ENCODE measurements around the gene C2orf49.

C2orf49 gene

GRCh38 chr2:105362862-105363591 lies 25.7 kb downstream of the C2orf49 start:
- no peak for DNase-seq (ENCODE audit: low spot score)

GRCh38 chr2:105364436-105365139 lies 27.2 kb downstream of the C2orf49 start:
- no peak for DNase-seq (ENCODE audit: low spot score)

GRCh38 chr2:105365206-105365605 lies 27.9 kb downstream of the C2orf49 start:
- no peak for DNase-seq (ENCODE audit: low spot score)

GRCh38 chr2:105368759-105369408 lies 31.5 kb downstream of the C2orf49 start:
- no peak for DNase-seq (ENCODE audit: low spot score)

GRCh38 chr2:105369777-105370690 lies 32.7 kb downstream of the C2orf49 start:
- peak; percentile 82 for DNase-seq (ENCODE audit: low spot score)

GRCh38 chr2:105371156-105371555 lies 33.8 kb downstream of the C2orf49 start:
- no peak for DNase-seq (ENCODE audit: low spot score)

- DNase-seq (ENCODE audit: low spot score): no peak
Observed at GRCh38 chr2:105371810-105372209, 34.5 kb downstream of the C2orf49 start.

GRCh38 chr2:105373344-105373781 lies 36.0 kb downstream of the C2orf49 start:
- DNase-seq (ENCODE audit: low spot score): no peak

- no peak for DNase-seq (ENCODE audit: low spot score)
Observed at GRCh38 chr2:105373895-105374401, 36.6 kb downstream of the C2orf49 start.

- no peak for DNase-seq (ENCODE audit: low spot score)
Observed at GRCh38 chr2:105375001-105375561, 37.7 kb downstream of the C2orf49 start.

GRCh38 chr2:105376010-105376409 lies 38.7 kb downstream of the C2orf49 start:
- DNase-seq (ENCODE audit: low spot score): no peak

- DNase-seq (ENCODE audit: low spot score): no peak
Observed at GRCh38 chr2:105376789-105377240, 39.5 kb downstream of the C2orf49 start.

- DNase-seq (ENCODE audit: low spot score): no peak
Observed at GRCh38 chr2:105377871-105378270, 40.5 kb downstream of the C2orf49 start.

- no peak for DNase-seq (ENCODE audit: low spot score)
Observed at GRCh38 chr2:105378276-105378840, 41.0 kb downstream of the C2orf49 start.

- DNase-seq (ENCODE audit: low spot score): no peak
Observed at GRCh38 chr2:105378921-105379383, 41.6 kb downstream of the C2orf49 start.

- no peak for DNase-seq (ENCODE audit: low spot score)
Observed at GRCh38 chr2:105379741-105380186, 42.4 kb downstream of the C2orf49 start.

GRCh38 chr2:105380432-105381100 lies 43.2 kb downstream of the C2orf49 start:
- no peak for DNase-seq (ENCODE audit: low spot score)

- DNase-seq (ENCODE audit: low spot score): no peak
Observed at GRCh38 chr2:105381101-105381668, 43.8 kb downstream of the C2orf49 start.

- DNase-seq (ENCODE audit: low spot score): no peak
Observed at GRCh38 chr2:105382177-105382576, 44.8 kb downstream of the C2orf49 start.

Measured in iPS-NIHi11 (cell line).